GM13977 (cell line): ENCODE measurements around the gene TASOR.
A peak's percentile ranks its signal among the peaks of the same experiment; 100 is the strongest.

ENCODE experiments used
- DNase-seq: peaks from one replicate; pipeline ENCODE4 v3.0.0; 2012; ENCODE audit warnings: low spot score
- in situ Hi-C: fragments of 300-500 bp; cut with MboI; formaldehyde crosslinking; loops from one replicate; pipeline ENCODE4 v1.12.0; 2022; ENCODE audit warnings: low sequenced_read_pairs, low pct_unique_long_range_greater_than_20kb, mixed read lengths, inconsistent platforms; ENCODE audit not compliant: unreplicated experiment
- TF ChIP-seq, protein P1 (sequence below): IDR thresholded peaks from 2 replicates; pipeline ENCODE4 v1.5.1; 2012; ENCODE audit warnings: mild to moderate bottlenecking, control low read depth; ENCODE audit not compliant: insufficient read depth; ENCODE audit errors: extremely low read depth, missing control alignments

TASOR gene

DNA sequence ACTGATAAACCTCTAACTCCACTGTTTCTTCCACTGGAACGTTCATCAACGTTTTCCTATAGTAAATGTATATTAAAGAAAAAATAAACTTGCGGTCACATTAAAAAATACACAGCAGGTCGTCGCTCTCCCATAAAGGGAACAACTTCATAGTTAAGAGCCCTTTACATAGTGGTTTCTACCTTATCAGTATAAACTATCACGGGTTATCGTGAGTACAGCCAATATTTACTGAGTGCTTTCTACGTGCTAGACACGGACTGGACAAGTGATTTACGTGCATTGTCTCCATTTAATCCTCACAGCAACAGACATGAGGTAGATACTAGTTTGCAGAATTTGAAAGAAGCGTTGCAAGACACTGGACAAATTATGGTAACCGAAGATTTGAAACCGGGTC lies 964 bp upstream of the TASOR start:
- TF ChIP-seq, protein P1, sequence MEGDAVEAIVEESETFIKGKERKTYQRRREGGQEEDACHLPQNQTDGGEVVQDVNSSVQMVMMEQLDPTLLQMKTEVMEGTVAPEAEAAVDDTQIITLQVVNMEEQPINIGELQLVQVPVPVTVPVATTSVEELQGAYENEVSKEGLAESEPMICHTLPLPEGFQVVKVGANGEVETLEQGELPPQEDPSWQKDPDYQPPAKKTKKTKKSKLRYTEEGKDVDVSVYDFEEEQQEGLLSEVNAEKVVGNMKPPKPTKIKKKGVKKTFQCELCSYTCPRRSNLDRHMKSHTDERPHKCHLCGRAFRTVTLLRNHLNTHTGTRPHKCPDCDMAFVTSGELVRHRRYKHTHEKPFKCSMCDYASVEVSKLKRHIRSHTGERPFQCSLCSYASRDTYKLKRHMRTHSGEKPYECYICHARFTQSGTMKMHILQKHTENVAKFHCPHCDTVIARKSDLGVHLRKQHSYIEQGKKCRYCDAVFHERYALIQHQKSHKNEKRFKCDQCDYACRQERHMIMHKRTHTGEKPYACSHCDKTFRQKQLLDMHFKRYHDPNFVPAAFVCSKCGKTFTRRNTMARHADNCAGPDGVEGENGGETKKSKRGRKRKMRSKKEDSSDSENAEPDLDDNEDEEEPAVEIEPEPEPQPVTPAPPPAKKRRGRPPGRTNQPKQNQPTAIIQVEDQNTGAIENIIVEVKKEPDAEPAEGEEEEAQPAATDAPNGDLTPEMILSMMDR = no peak
- in situ Hi-C loops = no loop called here
- no peak for DNase-seq

DNA sequence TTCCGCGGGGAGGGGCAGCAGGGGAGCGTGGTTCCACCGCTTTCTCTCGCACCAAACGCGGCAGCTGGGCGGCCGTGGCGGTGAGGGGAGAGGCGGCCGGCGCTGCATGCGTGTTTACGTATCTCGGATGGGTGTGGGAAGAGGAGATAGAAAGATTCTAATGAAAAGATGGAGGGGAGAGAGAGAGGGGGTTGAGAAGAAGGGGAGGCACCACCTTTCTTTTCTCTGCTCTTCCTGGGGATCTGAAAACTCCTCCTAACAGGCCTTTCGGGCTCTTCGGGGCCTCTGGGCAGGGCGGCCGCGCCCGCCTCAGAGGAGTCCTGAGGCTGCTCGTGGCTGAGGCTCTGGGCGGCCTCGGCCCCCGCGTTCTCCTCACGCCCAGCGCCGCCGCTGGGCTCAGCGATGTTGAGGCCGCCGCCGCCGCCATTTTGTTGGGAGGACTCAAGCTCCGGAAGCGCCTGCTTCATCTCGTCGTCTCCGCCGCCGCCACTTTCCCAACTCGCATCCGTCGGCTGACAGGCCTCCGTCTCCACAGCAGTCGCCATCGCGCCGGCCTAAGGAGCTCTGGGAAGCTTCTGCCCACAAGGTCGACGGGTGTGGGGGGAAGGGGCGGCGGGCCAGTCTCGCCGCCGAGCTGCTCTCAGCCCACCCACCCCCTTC lies 473 bp downstream of the TASOR start:
- in situ Hi-C loops = no loop called here
- peak; percentile 75 for DNase-seq
- TF ChIP-seq, protein P1 = no peak

DNA sequence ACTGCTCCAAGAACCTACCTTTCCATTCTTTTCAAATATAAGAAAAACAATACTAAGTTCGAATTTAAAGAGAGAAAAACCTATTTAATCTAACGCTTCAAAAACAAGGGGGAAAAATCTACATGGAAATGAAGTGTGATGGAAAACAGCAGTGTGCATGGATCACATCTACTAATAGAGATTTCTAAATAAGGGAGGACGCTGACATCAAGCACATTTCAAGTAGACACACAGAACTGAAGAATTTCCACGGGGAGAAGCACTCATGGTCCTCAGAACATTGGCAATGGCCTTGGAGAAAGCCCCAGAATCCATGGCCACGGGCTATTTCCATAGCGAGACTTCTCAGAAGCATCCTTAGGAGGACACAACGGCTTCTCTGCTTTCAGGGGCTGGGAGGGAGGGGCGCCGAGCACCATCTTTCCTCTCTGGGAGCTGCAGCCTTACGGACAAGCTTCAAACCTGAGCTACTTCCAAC lies 1.0 kb downstream of the TASOR start:
- peak; percentile 21 for DNase-seq
- in situ Hi-C loops = no loop called here

DNA sequence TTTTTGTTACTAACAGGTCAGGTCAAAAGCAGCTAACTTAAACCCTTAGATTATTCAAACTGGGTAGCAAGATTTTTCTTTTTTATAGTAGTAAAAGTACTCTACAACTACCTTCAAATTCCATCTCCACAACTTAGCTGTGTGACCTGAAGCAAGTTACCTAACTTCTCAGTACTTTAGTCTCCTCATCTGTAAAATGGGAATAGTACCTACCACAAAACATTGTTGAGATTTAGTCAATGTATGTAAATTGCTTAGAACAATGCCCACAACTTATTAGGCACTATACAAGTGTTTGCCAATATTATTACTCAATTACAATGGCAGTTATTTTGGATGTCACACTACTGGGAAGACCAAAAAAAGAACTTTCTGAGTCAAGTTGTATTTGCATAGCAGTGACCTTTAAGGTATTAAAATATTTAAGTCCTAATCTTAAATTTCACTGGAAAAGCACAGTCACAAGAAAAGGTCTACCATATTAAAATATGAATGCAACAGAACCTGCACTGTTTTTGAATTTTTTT lies 2.9 kb downstream of the TASOR start:
- in situ Hi-C loops = no loop called here
- TF ChIP-seq, protein P1 = no peak
- DNase-seq = no peak

More for the DNA sequence above, 1.0 kb downstream of the TASOR start:
- TF ChIP-seq, protein P1 = no peak

DNA sequence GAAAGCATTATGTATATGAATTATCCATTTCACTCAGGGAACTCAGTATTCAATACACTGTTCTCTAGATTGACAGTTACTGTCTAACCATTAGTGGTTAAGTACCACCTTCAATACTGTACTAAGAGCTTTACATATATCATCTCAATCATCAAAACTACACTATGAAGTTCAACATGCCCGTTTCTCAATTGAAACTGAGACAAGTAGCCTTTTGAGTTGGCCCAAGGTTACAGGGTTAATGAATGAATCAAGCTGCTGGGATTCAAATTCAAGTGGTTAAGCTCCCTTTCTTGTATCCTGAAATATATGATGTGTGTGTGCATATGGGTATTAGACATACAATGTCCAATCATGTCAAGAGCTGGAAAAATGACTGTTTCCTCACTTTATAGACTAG lies 5.8 kb downstream of the TASOR start:
- DNase-seq = no peak
- in situ Hi-C loops = no loop called here
- TF ChIP-seq, protein P1 = no peak

DNA sequence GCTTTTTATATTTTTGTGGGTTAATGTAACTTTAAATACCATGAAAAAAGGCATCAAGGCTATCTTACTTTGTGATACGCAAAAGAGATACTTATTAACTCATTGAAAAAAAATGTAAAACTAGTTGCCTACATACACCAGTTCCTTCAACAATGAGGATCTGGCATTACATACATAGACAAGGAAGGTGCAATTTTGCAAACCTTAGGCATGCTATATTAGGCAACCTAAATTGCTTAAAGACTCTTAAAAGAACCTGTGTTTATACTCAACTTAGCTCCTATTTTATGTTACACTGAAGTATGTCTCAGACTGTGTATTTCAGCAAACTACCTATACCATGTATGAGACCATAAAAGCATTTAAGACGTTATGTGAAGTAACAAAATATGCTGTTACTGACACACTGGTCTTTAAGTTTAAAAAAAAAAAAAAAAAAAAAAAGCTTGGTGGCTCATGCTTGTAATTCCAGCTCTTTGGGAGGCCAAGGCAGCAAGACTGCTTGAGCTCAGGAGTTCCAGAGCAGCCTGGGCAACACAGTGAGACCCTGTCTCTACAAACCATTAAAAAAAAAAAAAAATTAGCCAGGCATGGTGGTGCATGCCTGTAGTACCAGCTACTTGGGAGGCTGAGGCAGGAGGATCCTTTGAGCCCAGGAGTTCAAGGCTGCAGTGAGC lies 9.1 kb downstream of the TASOR start:
- TF ChIP-seq, protein P1 = no peak
- no peak for DNase-seq
- in situ Hi-C loops = no loop called here
